ENCODE measurements around the gene CENPN. TPM values are rescaled to one million over a fixed set of nuclear protein-coding genes. Genes with fewer than 3 reads are reported as not detected.

The CENPN gene
- total and polyA plus RNA-seq, 2 of the 13 experiments (the other 11 are each of a cell fraction or from before 2014, with no cell fraction given) = 29.7 to 129 TPM

DNA sequence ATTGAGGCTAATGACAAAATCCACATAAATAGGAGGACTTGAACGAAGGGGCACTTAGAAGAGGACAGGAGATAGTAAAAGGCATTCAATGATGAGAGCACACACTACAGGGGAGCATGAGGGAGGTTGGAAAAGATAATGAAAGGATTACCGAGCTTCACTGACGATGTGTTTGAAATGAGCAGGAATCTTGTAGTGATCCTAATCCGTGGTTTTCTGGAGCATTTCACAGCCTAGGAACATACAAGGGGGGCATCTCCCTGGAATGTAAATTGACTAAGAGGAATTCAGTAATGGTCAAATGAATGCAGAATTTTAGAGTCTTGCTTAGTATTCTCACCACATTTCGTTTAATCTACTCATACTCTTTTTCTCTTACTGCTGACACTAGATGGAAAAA, 33.8 kb downstream of the CENPN start:
- Histone ChIP-seq H3K4me3 (replicated peaks in 1 of 3; ENCODE audit: insufficient read depth in 1 of 3, low read depth in 2 of 3, low read length in 3 of 3) (no peak overlapping the region), H3K79me2 (ENCODE audit: insufficient read depth, low read length) (peaks cover 35% of the 10 kb centered on the region), H2AFZ (ENCODE audit: low read length) (no peak overlapping the region), H4K20me1 (ENCODE audit: insufficient read depth, low read length) (peaks cover 2% of the 10 kb centered on the region; the same call in 1 of the 2 replicates), H3K9me3 (ENCODE audit: low read length) (no peaks in the 10 kb centered on the region), H3K4me1 (ENCODE audit: insufficient read depth, low read length) (peaks cover 33% of the 10 kb centered on the region), H3K36me3 (replicated peaks in 1 of 2; ENCODE audit: control insufficient read depth in 1 of 2, insufficient read depth in 2 of 2, low read length in 2 of 2) (peaks cover 17 to 55% of the 10 kb centered on the region in 2 experiments), H3K9ac (ENCODE audit: insufficient read depth, low read depth, low read length) (no peak overlapping the region), H3K27ac (ENCODE audit: extremely low read length, insufficient read depth, low read length) (no peak overlapping the region), H3K4me2 (ENCODE audit: low read depth, low read length) (no peak overlapping the region), H3K27me3 (ENCODE audit: control insufficient read depth in 1 of 2, insufficient read depth in 2 of 2, low read length in 2 of 2) (no peaks in the 10 kb centered on the region; a peak in 1 of 5 replicates)
- DNase-seq (ENCODE audit: low spot score) (no peak), ATAC-seq (no peak), FAIRE-seq (no peak)
- BruUV-seq (replicated peaks) = no TSS peak
- in situ Hi-C loops (cut with HindIII; ENCODE audit: extremely low pct_ligation_motif_present, low pct_unique_long_range_greater_than_20kb) = loop anchor here (25.0 kb wide), 1 partner anchor 696 kb away; no protein-coding TSS in a partner anchor
- CTCF ChIA-PET (ENCODE audit: low intra/inter-chr PET ratio, low total read pairs) = no interaction called here
- 94% methylated on average over 5 of the region's 5 CpGs for WGBS (ENCODE audit: low lambda C conversion rate)
- POLR2A ChIA-PET = no interaction called here
- intact Hi-C loops (cut with micrococcal nuclease; ENCODE audit: unreplicated experiment) = no loop called here
- TF ChIP-seq, protein P1, sequence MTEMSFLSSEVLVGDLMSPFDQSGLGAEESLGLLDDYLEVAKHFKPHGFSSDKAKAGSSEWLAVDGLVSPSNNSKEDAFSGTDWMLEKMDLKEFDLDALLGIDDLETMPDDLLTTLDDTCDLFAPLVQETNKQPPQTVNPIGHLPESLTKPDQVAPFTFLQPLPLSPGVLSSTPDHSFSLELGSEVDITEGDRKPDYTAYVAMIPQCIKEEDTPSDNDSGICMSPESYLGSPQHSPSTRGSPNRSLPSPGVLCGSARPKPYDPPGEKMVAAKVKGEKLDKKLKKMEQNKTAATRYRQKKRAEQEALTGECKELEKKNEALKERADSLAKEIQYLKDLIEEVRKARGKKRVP (CRISPR knock-in tag; IDR thresholded peaks at IDR 0.05) = no peak
- TF ChIP-seq, protein P2, sequence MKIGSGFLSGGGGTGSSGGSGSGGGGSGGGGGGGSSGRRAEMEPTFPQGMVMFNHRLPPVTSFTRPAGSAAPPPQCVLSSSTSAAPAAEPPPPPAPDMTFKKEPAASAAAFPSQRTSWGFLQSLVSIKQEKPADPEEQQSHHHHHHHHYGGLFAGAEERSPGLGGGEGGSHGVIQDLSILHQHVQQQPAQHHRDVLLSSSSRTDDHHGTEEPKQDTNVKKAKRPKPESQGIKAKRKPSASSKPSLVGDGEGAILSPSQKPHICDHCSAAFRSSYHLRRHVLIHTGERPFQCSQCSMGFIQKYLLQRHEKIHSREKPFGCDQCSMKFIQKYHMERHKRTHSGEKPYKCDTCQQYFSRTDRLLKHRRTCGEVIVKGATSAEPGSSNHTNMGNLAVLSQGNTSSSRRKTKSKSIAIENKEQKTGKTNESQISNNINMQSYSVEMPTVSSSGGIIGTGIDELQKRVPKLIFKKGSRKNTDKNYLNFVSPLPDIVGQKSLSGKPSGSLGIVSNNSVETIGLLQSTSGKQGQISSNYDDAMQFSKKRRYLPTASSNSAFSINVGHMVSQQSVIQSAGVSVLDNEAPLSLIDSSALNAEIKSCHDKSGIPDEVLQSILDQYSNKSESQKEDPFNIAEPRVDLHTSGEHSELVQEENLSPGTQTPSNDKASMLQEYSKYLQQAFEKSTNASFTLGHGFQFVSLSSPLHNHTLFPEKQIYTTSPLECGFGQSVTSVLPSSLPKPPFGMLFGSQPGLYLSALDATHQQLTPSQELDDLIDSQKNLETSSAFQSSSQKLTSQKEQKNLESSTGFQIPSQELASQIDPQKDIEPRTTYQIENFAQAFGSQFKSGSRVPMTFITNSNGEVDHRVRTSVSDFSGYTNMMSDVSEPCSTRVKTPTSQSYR (CRISPR knock-in tag; IDR thresholded peaks at IDR 0.05; ENCODE audit: borderline replicate concordance) = no peak

- no peak for ATAC-seq
- no peak for TF ChIP-seq IRX3 (CRISPR knock-in tag; IDR thresholded peaks at IDR 0.05; ENCODE audit: borderline replicate concordance, low read depth)
- no peak for TF ChIP-seq ZNF552 (CRISPR knock-in tag; IDR thresholded peaks at IDR 0.05; ENCODE audit: borderline replicate concordance)
- no peak for TF ChIP-seq ZNF354B (CRISPR knock-in tag; IDR thresholded peaks at IDR 0.05)
- TF ChIP-seq, protein P3, sequence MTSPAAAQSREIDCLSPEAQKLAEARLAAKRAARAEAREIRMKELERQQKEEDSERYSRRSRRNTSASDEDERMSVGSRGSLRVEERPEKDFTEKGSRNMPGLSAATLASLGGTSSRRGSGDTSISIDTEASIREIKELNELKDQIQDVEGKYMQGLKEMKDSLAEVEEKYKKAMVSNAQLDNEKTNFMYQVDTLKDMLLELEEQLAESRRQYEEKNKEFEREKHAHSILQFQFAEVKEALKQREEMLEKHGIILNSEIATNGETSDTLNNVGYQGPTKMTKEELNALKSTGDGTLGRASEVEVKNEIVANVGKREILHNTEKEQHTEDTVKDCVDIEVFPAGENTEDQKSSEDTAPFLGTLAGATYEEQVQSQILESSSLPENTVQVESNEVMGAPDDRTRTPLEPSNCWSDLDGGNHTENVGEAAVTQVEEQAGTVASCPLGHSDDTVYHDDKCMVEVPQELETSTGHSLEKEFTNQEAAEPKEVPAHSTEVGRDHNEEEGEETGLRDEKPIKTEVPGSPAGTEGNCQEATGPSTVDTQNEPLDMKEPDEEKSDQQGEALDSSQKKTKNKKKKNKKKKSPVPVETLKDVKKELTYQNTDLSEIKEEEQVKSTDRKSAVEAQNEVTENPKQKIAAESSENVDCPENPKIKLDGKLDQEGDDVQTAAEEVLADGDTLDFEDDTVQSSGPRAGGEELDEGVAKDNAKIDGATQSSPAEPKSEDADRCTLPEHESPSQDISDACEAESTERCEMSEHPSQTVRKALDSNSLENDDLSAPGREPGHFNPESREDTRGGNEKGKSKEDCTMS (CRISPR knock-in tag; conservative IDR thresholded peaks at IDR 0.05) = no peak
Measured at GRCh38 chr16:81041696-81042095, 34.7 kb downstream of the CENPN start.

More at GRCh38 chr16:81041696-81042095, 34.7 kb downstream of the CENPN start:
- Histone ChIP-seq H3K4me1 (ENCODE audit: insufficient read depth, low read length) (peaks cover 33% of the 10 kb centered on the region), H4K20me1 (ENCODE audit: insufficient read depth, low read length) (peaks cover 2% of the 10 kb centered on the region; the same call in 1 of the 2 replicates), H3K27me3 (ENCODE audit: control insufficient read depth in 1 of 2, insufficient read depth in 2 of 2, low read length in 2 of 2) (no peaks in the 10 kb centered on the region; a peak in 1 of 5 replicates), H3K9ac (ENCODE audit: insufficient read depth, low read depth, low read length) (no peak overlapping the region), H3K79me2 (ENCODE audit: insufficient read depth, low read length) (peaks cover 27% of the 10 kb centered on the region), H3K27ac (ENCODE audit: extremely low read length, insufficient read depth, low read length) (no peak overlapping the region), H3K4me3 (replicated peaks in 1 of 3; ENCODE audit: insufficient read depth in 1 of 3, low read depth in 2 of 3, low read length in 3 of 3) (no peak overlapping the region), H3K4me2 (ENCODE audit: low read depth, low read length) (no peak overlapping the region), H2AFZ (ENCODE audit: low read length) (no peak overlapping the region), H3K9me3 (ENCODE audit: low read length) (no peaks in the 10 kb centered on the region), H3K36me3 (replicated peaks in 1 of 2; ENCODE audit: control insufficient read depth in 1 of 2, insufficient read depth in 2 of 2, low read length in 2 of 2) (peaks cover 17 to 55% of the 10 kb centered on the region in 2 experiments)
- DNase-seq (ENCODE audit: low spot score) (no peak), FAIRE-seq (no peak)
- in situ Hi-C loops (cut with HindIII; ENCODE audit: extremely low pct_ligation_motif_present, low pct_unique_long_range_greater_than_20kb) (loop anchor here (25.0 kb wide), 1 partner anchor 696 kb away; no protein-coding TSS in a partner anchor), intact Hi-C loops (cut with micrococcal nuclease; ENCODE audit: unreplicated experiment) (no loop called here)
- no TSS peak for BruUV-seq (replicated peaks)
- POLR2A ChIA-PET = no interaction called here
- 95% methylated on average over 4 of the region's 4 CpGs for WGBS (ENCODE audit: low lambda C conversion rate)
- CTCF ChIA-PET (ENCODE audit: low intra/inter-chr PET ratio, low total read pairs) = no interaction called here

All from HepG2 (cell line).